HepG2 (cell line): ENCODE data around the gene MFNG. TPM values are rescaled to one million over a fixed set of nuclear protein-coding genes. Genes with fewer than 3 reads are reported as not detected.

Experiments
- ATAC-seq: fragments of 200-7000 bp; cut with Tn5 transposase; 3 replicates; pipeline ENCODE4 v1.9.1; 2020; ENCODE audit warnings: mild to moderate bottlenecking, moderate library complexity
- Bru-seq: library from RNA; stranded (reverse); fragments of 400-500 nt; gene quantifications from one replicate; lab custom pipeline; 2021; lab: Mats Ljungman, UMichigan
- BruChase-seq, 2 experiments: library from RNA; stranded (reverse); fragments of 400-500 nt; gene quantifications; one replicate each; lab custom pipeline; 2021; lab: Mats Ljungman, UMichigan
- BruUV-seq: library from RNA; stranded (reverse); fragments of 400-500 nt; replicated peaks from 2 replicates; lab custom pipeline; 2021; lab: Mats Ljungman, UMichigan
- CTCF ChIA-PET: fragments of 300-600 bp; formaldehyde crosslinking; extraction: SDS; loops from one replicate; lab custom pipeline; 2021; ENCODE audit warnings: low total read pairs, inconsistent platforms, low intra/inter-chr PET ratio; lab: Yijun Ruan, JAX
- POLR2A ChIA-PET: fragments of 350-600 bp; sonication (Branson Sonifier 250); formaldehyde crosslinking; loops from one replicate; lab custom pipeline; 2020; ENCODE audit warnings: antibody characterized with exemption, inconsistent platforms; lab: Yijun Ruan, JAX
- DNase-seq: peaks from one replicate; pipeline ENCODE4 v3.0.0-alpha.2; 2015; ENCODE audit warnings: low spot score
- FAIRE-seq: peaks from 3 replicates; lab custom pipeline; 2011; peaks lifted over from hg19 to GRCh38; lab: Jason Lieb, UNC
- H2AFZ ChIP-seq: one replicate; pipeline ENCODE4 v1.6.1; 2011; ENCODE audit warnings: low read length, inconsistent platforms
- H3K27ac ChIP-seq: fragments of 300-600 bp; 3 replicates; pipeline ENCODE4 v1.8.0; 2011; ENCODE audit warnings: mixed run types, mild to moderate bottlenecking, mixed read lengths, low read length, inconsistent platforms; ENCODE audit not compliant: insufficient read depth; ENCODE audit errors: extremely low read length
- H3K27me3 ChIP-seq, 2 experiments: fragments of 200-600 bp in 1 of 2; 2 replicates in 1 of 2; 3 replicates in 1 of 2; pipeline versions ENCODE4 v1.6.0 to v1.8.0; 2011; ENCODE audit warnings: low read length in 2 of 2, mild to moderate bottlenecking in 2 of 2, moderate library complexity in 2 of 2, inconsistent platforms in 1 of 2; ENCODE audit not compliant: insufficient read depth in 2 of 2, control insufficient read depth in 1 of 2
- H3K36me3 ChIP-seq, 2 experiments: fragments of 200-600 bp in 1 of 2; replicated peaks in 1 of 2; 2 replicates in 1 of 2; 3 replicates in 1 of 2; pipeline versions ENCODE4 v1.5.1 to v1.8.0; 2011; ENCODE audit warnings: low read length in 2 of 2, inconsistent platforms in 1 of 2; ENCODE audit not compliant: insufficient read depth in 2 of 2, control insufficient read depth in 1 of 2
- H3K4me1 ChIP-seq: 2 replicates; pipeline ENCODE4 v1.5.1; 2012; ENCODE audit warnings: low read length, inconsistent platforms; ENCODE audit not compliant: insufficient read depth
- H3K4me2 ChIP-seq: 2 replicates; pipeline ENCODE4 v1.6.0; 2011; ENCODE audit warnings: low read depth, low read length, inconsistent platforms
- H3K4me3 ChIP-seq, 3 experiments: fragments of 200-600 bp in 1 of 3; sonication (generic), shearing (Covaris generic) in 1 of 3; replicated peaks in 1 of 3; 2 replicates each; pipeline ENCODE4 v1.5.1; 2011 to 2016; ENCODE audit warnings: low read length in 3 of 3, inconsistent platforms in 2 of 3, low read depth in 2 of 3, mild to moderate bottlenecking in 2 of 3, control low read depth in 1 of 3, mixed read lengths in 1 of 3; ENCODE audit not compliant: insufficient read depth in 1 of 3
- H3K79me2 ChIP-seq: one replicate; pipeline ENCODE4 v1.6.1; 2011; ENCODE audit warnings: low read length, inconsistent platforms; ENCODE audit not compliant: insufficient read depth
- H3K9ac ChIP-seq: 2 replicates; pipeline ENCODE4 v1.6.0; 2011; ENCODE audit warnings: mild to moderate bottlenecking, low read depth, low read length, inconsistent platforms; ENCODE audit not compliant: insufficient read depth
- H3K9me3 ChIP-seq: 2 replicates; pipeline ENCODE4 v1.5.1; 2012; ENCODE audit warnings: mild to moderate bottlenecking, low read length
- H4K20me1 ChIP-seq: 2 replicates; pipeline ENCODE4 v1.6.0; 2011; ENCODE audit warnings: inconsistent platforms, mild to moderate bottlenecking, low read length, moderate library complexity; ENCODE audit not compliant: insufficient read depth
- HDAC1 ChIP-seq: sonication (generic); formaldehyde crosslinking; IDR thresholded peaks from 2 replicates; pipeline ENCODE4 v1.5.1; 2020; ENCODE audit warnings: mild to moderate bottlenecking, missing genetic modification reagents
- HIVEP1 ChIP-seq: sonication (generic); formaldehyde crosslinking; IDR thresholded peaks from 2 replicates; pipeline ENCODE4 v1.4.0; 2020; ENCODE audit warnings: mild to moderate bottlenecking, missing genetic modification reagents
- NR2F6 ChIP-seq, 2 experiments: IDR thresholded peaks; 2 replicates each; pipeline ENCODE4 v1.6.1; 2016; ENCODE audit warnings: antibody characterized with exemption in 1 of 2, mild to moderate bottlenecking in 1 of 2
- RARA ChIP-seq: IDR thresholded peaks from 2 replicates; pipeline ENCODE4 v1.6.1; 2016; ENCODE audit warnings: missing genetic modification reagents, missing compliant biosample characterization
- ZNF296 ChIP-seq: sonication (generic); formaldehyde crosslinking; conservative IDR thresholded peaks from 2 replicates; pipeline ENCODE4 v1.5.0; 2020; ENCODE audit warnings: mild to moderate bottlenecking, missing genetic modification reagents
- WGBS: methylation state at CpG from one replicate; pipeline ENCODE4 v1.1.6; 2017; ENCODE audit warnings: low lambda C conversion rate; 5-methylcytosine and 5-hydroxymethylcytosine counted together
- in situ Hi-C: cut with HindIII; loops from 2 replicates; pipeline ENCODE4 v1.10.0; 2017; ENCODE audit warnings: low pct_unique_long_range_greater_than_20kb; ENCODE audit not compliant: extremely low pct_ligation_motif_present
- intact Hi-C: fragments of 100-400 bp; cut with micrococcal nuclease; formaldehyde crosslinking; loops from one replicate; pipeline ENCODE4 v1.10.0; 2022; ENCODE audit not compliant: unreplicated experiment
- long read RNA-seq, 2 experiments: library from RNA in 1 of 2; library from polyadenylated mRNA in 1 of 2; stranded (forward) in 1 of 2; unstranded in 1 of 2; transcript quantifications; one replicate each; pipeline ENCODE4 v2.0.0, GENCODE V29; 2019 to 2022
- polyA minus RNA-seq, 3 experiments: library from RNA; depleted of rRNA, polyadenylated mRNA; stranded (reverse); fragments of >200 nt; gene quantifications; 2 replicates each; pipeline ENCODE4 v1.2.3, GENCODE V29; 2011; ENCODE audit warnings: low replicate concordance in 1 of 3
- polyA plus RNA-seq, 8 experiments: library from polyadenylated mRNA; depleted of rRNA in 3 of 8; stranded (reverse) in 7 of 8; unstranded in 1 of 8; fragments of >200 nt; fragmentation: Illumina TruSeq in 4 of 8; extraction: Trizol in 4 of 8; gene quantifications; 2 replicates each; pipeline versions ENCODE4 v1.2.1 to v1.2.3, GENCODE V29; 2011 to 2016; ENCODE audit warnings: low read depth in 4 of 8, missing spikeins in 1 of 8, mixed read lengths in 1 of 8; ENCODE audit not compliant: insufficient read depth in 1 of 8
- total RNA-seq, 5 experiments: library from RNA; depleted of rRNA; stranded (reverse); fragments of >200 nt; fragmentation: Illumina TruSeq; extraction: Trizol; gene quantifications; 2 replicates each; pipeline ENCODE4 v1.2.3, GENCODE V29; 2016; ENCODE audit warnings: low read depth in 1 of 5
- TF ChIP-seq, protein P1 (sequence below): sonication (generic); formaldehyde crosslinking; IDR thresholded peaks from 2 replicates; pipeline ENCODE4 v1.5.0; 2020; ENCODE audit warnings: mild to moderate bottlenecking, missing genetic modification reagents, moderate library complexity
- TF ChIP-seq, protein P2 (sequence below): sonication (generic); formaldehyde crosslinking; conservative IDR thresholded peaks from 2 replicates; pipeline ENCODE4 v1.4.0; 2020; ENCODE audit warnings: mild to moderate bottlenecking, missing genetic modification reagents, moderate library complexity
- TF ChIP-seq, protein P3 (sequence below): sonication (generic); formaldehyde crosslinking; IDR thresholded peaks from 2 replicates; pipeline ENCODE4 v1.8.1; 2023; ENCODE audit warnings: mild to moderate bottlenecking, missing genetic modification reagents

The MFNG gene, protein sequence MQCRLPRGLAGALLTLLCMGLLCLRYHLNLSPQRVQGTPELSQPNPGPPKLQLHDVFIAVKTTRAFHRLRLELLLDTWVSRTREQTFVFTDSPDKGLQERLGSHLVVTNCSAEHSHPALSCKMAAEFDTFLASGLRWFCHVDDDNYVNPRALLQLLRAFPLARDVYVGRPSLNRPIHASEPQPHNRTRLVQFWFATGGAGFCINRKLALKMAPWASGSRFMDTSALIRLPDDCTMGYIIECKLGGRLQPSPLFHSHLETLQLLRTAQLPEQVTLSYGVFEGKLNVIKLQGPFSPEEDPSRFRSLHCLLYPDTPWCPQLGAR
- total RNA-seq (2016; rRNA removed; fragmentation: Illumina TruSeq; extraction: Trizol) (1.0 and 1.1 TPM in 2 replicates), polyA plus RNA-seq (2011; rRNA removed) (11.7 and 19.8 TPM in 2 replicates), polyA minus RNA-seq (2011; rRNA and poly(A)+ RNA removed; ENCODE audit: low replicate concordance) (0.77 and 12.5 TPM in 2 replicates), Bru-seq, nascent RNA (percentile 30 among the genes with signal in this experiment), BruChase-seq, experiment 1, labeled RNA remaining after a 6-hour chase (percentile 44 among the genes with signal in this experiment), BruChase-seq, experiment 2, labeled RNA remaining after a 2-hour chase (percentile 37 among the genes with signal in this experiment)
- 0.35 and 1.1 TPM in 2 replicates for total RNA-seq (2016; cell fraction: cytosol; rRNA removed; fragmentation: Illumina TruSeq; extraction: Trizol; ENCODE audit: low read depth)
- total RNA-seq (2016; cell fraction: insoluble cytoplasmic fraction; rRNA removed; fragmentation: Illumina TruSeq; extraction: Trizol) = 0.55 and 0.80 TPM in 2 replicates
- total RNA-seq (2016; cell fraction: membrane; rRNA removed; fragmentation: Illumina TruSeq; extraction: Trizol) = 1.4 and 1.9 TPM in 2 replicates
- total RNA-seq (2016; cell fraction: nucleus; rRNA removed; fragmentation: Illumina TruSeq; extraction: Trizol) = 0.56 and 1.6 TPM in 2 replicates
- 15.3 and 15.7 TPM in 2 replicates for polyA plus RNA-seq (2011; cell fraction: cytosol; rRNA removed)
- 37.0 and 46.6 TPM in 2 replicates for polyA plus RNA-seq (2011; cell fraction: nucleus; rRNA removed)
- polyA plus RNA-seq (2012) = 14.5 and 20.0 TPM in 2 replicates
- 0.79 and 0.97 TPM in 2 replicates for polyA plus RNA-seq (2016; cell fraction: cytosol; fragmentation: Illumina TruSeq; extraction: Trizol; ENCODE audit: low read depth)
- 0.81 and 0.93 TPM in 2 replicates for polyA plus RNA-seq (2016; cell fraction: insoluble cytoplasmic fraction; fragmentation: Illumina TruSeq; extraction: Trizol; ENCODE audit: low read depth)
- polyA plus RNA-seq (2016; cell fraction: membrane; fragmentation: Illumina TruSeq; extraction: Trizol; ENCODE audit: low read depth) = 1.1 and 1.3 TPM in 2 replicates
- polyA plus RNA-seq (2016; cell fraction: nucleus; fragmentation: Illumina TruSeq; extraction: Trizol; ENCODE audit: insufficient read depth, low read depth) = 1.3 and 4.5 TPM in 2 replicates
- polyA minus RNA-seq (2011; cell fraction: cytosol; rRNA and poly(A)+ RNA removed) = 3.2 and 6.1 TPM in 2 replicates
- 6.1 and 9.8 TPM in 2 replicates for polyA minus RNA-seq (2011; cell fraction: nucleus; rRNA and poly(A)+ RNA removed)
- long read RNA-seq, experiment 1, transcript MFNG-201 (8 exons, 2,088 nt) = major isoform, 5 of 12 reads
- long read RNA-seq, experiment 1, partial matches to known transcripts = 1 of 12 reads
- long read RNA-seq, experiment 1, other reads (novel, unspliced or antisense) = 6 of 12 reads
- long read RNA-seq, experiment 2, partial matches to known transcripts = 0 of 4 reads
- long read RNA-seq, experiment 2, other reads (novel, unspliced or antisense) = 4 of 4 reads

DNA sequence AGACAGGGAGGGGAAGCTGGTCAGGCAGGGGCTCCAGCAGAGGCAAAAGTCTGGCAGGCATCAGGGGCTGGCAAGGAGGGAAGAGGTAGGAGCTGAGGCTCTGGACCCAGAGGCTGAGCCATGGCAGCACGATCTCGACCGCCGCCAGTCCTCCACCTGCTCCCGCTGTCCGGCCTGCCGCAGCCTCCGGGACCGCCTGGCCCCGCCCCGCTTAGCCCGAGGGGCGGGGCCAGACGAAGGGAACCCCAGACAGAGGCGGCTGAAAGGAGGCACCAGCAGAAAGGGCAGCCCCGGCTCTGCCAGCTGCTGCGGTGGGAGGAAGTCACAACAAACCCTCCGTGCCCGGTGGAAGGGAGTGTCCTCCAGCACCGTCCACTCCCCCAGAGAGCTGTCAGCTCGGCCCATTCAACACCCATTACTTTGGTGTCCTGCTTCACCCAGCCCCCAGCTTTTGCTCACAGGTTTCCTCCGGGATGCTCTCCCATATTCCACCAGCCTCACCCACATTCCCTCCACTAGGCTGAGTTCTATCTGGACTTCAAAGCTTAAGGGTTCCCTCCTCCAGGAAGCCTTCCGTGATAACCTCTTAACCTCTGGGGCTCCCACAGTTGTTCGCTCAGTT lies at the start of gene MFNG:
MFNG (minus strand) TSS at position 161 of the 622 bp plus-strand sequence. CDS start 207 bp downstream, outside the sequence.
- Histone ChIP-seq H3K9me3 (no peaks in the 10 kb centered on the region), H3K36me3 (peaks cover 3 to 5% of the 10 kb centered on the region in 2 experiments; a peak in 2 of 5 replicates), H2AFZ (no peak within 1 kb of the TSS), H3K4me1 (peaks cover 87% of the 10 kb centered on the region), H3K4me2 (peak within 1 kb of the TSS; percentile 71), H3K9ac (peak within 1 kb of the TSS; percentile 34), H3K4me3 (peak within 1 kb of the TSS in 2 of 3 experiments; percentile 30 to 60; a peak in 4 of 6 replicates), H4K20me1 (no peaks in the 10 kb centered on the region), H3K79me2 (no peaks in the 10 kb centered on the region), H3K27me3 (peaks cover 0 to 14% of the 10 kb centered on the region in 2 experiments; a peak in 1 of 5 replicates), H3K27ac (no peak within 1 kb of the TSS)
- BruUV-seq = no TSS peak
- intact Hi-C loops (no loop called here), in situ Hi-C loops (no loop called here)
- 3% methylated on average over 11 of the region's 24 CpGs for WGBS
- CTCF ChIA-PET = no interaction called here
- POLR2A ChIA-PET = interaction anchor here (1.1 to 1.8 kb wide), 4 partner anchors 14 to 75 kb away, joined by 3 to 9 read pairs (median 7); no protein-coding TSS in a partner anchor
- ATAC-seq = peak; percentile 63
- no peak for FAIRE-seq
- peak; percentile 64 for DNase-seq
- TF ChIP-seq, protein P1, sequence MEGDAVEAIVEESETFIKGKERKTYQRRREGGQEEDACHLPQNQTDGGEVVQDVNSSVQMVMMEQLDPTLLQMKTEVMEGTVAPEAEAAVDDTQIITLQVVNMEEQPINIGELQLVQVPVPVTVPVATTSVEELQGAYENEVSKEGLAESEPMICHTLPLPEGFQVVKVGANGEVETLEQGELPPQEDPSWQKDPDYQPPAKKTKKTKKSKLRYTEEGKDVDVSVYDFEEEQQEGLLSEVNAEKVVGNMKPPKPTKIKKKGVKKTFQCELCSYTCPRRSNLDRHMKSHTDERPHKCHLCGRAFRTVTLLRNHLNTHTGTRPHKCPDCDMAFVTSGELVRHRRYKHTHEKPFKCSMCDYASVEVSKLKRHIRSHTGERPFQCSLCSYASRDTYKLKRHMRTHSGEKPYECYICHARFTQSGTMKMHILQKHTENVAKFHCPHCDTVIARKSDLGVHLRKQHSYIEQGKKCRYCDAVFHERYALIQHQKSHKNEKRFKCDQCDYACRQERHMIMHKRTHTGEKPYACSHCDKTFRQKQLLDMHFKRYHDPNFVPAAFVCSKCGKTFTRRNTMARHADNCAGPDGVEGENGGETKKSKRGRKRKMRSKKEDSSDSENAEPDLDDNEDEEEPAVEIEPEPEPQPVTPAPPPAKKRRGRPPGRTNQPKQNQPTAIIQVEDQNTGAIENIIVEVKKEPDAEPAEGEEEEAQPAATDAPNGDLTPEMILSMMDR (CRISPR knock-in tag) = peak; percentile 23; the same call in 1 of the 2 replicates
- TF ChIP-seq HIVEP1 (CRISPR knock-in tag) (0 out of 2 replicates have a peak, but pooled peaks have one; percentile 10), RARA (CRISPR knock-in tag) (peak; percentile 32; the same call in 1 of the 2 replicates), ZNF296 (CRISPR knock-in tag) (peak; percentile 82), NR2F6 (IDR thresholded peaks at IDR 0.05) (peak; percentile 89), NR2F6 (CRISPR knock-in tag; IDR thresholded peaks at IDR 0.05) (peak; percentile 88), HDAC1 (CRISPR knock-in tag) (peak; percentile 27; the same call in 1 of the 2 replicates)
- TF ChIP-seq, protein P2, sequence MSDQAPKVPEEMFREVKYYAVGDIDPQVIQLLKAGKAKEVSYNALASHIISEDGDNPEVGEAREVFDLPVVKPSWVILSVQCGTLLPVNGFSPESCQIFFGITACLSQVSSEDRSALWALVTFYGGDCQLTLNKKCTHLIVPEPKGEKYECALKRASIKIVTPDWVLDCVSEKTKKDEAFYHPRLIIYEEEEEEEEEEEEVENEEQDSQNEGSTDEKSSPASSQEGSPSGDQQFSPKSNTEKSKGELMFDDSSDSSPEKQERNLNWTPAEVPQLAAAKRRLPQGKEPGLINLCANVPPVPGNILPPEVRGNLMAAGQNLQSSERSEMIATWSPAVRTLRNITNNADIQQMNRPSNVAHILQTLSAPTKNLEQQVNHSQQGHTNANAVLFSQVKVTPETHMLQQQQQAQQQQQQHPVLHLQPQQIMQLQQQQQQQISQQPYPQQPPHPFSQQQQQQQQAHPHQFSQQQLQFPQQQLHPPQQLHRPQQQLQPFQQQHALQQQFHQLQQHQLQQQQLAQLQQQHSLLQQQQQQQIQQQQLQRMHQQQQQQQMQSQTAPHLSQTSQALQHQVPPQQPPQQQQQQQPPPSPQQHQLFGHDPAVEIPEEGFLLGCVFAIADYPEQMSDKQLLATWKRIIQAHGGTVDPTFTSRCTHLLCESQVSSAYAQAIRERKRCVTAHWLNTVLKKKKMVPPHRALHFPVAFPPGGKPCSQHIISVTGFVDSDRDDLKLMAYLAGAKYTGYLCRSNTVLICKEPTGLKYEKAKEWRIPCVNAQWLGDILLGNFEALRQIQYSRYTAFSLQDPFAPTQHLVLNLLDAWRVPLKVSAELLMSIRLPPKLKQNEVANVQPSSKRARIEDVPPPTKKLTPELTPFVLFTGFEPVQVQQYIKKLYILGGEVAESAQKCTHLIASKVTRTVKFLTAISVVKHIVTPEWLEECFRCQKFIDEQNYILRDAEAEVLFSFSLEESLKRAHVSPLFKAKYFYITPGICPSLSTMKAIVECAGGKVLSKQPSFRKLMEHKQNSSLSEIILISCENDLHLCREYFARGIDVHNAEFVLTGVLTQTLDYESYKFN = 0 out of 2 replicates have a peak, but pooled peaks have one; percentile 30
- TF ChIP-seq, protein P3, sequence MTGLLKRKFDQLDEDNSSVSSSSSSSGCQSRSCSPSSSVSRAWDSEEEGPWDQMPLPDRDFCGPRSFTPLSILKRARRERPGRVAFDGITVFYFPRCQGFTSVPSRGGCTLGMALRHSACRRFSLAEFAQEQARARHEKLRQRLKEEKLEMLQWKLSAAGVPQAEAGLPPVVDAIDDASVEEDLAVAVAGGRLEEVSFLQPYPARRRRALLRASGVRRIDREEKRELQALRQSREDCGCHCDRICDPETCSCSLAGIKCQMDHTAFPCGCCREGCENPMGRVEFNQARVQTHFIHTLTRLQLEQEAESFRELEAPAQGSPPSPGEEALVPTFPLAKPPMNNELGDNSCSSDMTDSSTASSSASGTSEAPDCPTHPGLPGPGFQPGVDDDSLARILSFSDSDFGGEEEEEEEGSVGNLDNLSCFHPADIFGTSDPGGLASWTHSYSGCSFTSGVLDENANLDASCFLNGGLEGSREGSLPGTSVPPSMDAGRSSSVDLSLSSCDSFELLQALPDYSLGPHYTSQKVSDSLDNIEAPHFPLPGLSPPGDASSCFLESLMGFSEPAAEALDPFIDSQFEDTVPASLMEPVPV (CRISPR knock-in tag) = no peak
